Chondrocyte (in vitro differentiated cells): ENCODE results near the gene RBM19. TPM values are rescaled to one million over a fixed set of nuclear protein-coding genes. Genes with fewer than 3 reads are reported as not detected.

Experiments used
- DNase-seq: peaks from one replicate; pipeline ENCODE4 v3.0.0; 2021; ENCODE audit warnings: mixed read lengths, low spot score
- H3K27ac Mint-ChIP-seq: one replicate; pipeline ENCODE4 v1.8.0; 2021; ENCODE audit warnings: mild to moderate bottlenecking, moderate library complexity, mixed read lengths; ENCODE audit not compliant: unreplicated experiment
- H3K27me3 Mint-ChIP-seq: 2 replicates; pipeline ENCODE4 v1.8.0; 2021; ENCODE audit warnings: low read depth, mixed read lengths
- H3K36me3 Mint-ChIP-seq: 2 replicates; pipeline ENCODE4 v1.8.0; 2021; ENCODE audit warnings: low read depth, mixed read lengths
- H3K4me1 Mint-ChIP-seq: 2 replicates; pipeline ENCODE4 v1.8.0; 2021; ENCODE audit warnings: low read depth, mild to moderate bottlenecking, mixed read lengths
- H3K4me3 Mint-ChIP-seq: one replicate; pipeline ENCODE4 v1.8.0; 2021; ENCODE audit warnings: mild to moderate bottlenecking, moderate library complexity, mixed read lengths; ENCODE audit not compliant: unreplicated experiment
- H3K9me3 Mint-ChIP-seq: 2 replicates; pipeline ENCODE4 v1.8.0; 2021; ENCODE audit warnings: low read depth, mixed read lengths
- total RNA-seq: library from RNA; stranded (reverse); gene quantifications from 3 replicates; pipeline ENCODE4 v1.2.1, GENCODE V29; 2021
- TF ChIP-seq, protein P1 (sequence below): fragments of 200-600 bp; sonication (generic); IDR thresholded peaks from 2 replicates; pipeline ENCODE4 v1.5.0; 2021; ENCODE audit warnings: antibody characterized with exemption, mild to moderate bottlenecking, moderate library complexity

Gene RBM19
- total RNA-seq, 1 donor from 2014 or later: 16.2 TPM

DNA sequence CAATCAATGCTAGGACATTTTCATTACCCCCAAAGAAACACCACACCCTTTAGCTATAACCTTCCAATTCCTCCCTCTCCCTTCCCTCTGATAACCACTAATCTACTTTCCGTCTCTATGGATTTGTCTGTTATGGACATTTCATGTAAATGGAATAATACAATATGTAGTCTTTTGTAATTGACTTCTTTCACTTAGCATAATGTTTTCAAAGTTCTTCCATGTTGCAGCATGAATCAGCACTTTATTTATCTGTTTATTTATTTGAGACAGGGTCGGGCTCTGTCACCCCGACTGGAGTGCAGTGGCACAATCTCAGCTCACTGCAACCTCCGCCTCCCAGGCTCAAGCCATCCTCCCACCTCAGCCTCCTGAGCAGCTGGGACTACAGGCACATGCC, 1.2 kb upstream of the RBM19 start:
- Mint-ChIP-seq H3K4me3 (no peak overlapping the region), H3K27ac (no peak overlapping the region), H3K36me3 (peaks cover 2% of the 10 kb centered on the region)

DNA sequence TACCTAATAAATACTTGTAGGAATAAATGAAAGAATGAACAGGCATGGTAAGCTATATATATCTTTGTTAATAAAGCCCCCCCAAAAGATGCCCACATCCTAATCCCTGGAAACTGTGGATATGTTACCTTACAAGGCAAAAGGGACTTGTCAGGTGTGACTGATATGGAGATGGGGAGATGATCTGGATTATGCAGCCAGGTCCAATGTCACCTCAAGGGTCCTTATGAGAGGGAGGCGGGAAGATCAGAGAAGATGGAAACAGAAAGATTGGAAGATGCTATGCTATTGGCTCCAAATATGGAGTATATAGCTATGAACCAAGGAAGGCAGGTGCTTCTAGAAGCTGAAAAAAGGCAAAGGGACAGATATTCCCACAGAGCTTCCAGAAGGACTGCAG, 3.4 kb downstream of the RBM19 start:
- Mint-ChIP-seq H3K4me3 (no peak overlapping the region), H3K27me3 (no peaks in the 10 kb centered on the region), H3K4me1 (peaks cover 29% of the 10 kb centered on the region), H3K36me3 (peaks cover 23% of the 10 kb centered on the region), H3K9me3 (no peaks in the 10 kb centered on the region), H3K27ac (no peak overlapping the region)
- TF ChIP-seq, protein P1, sequence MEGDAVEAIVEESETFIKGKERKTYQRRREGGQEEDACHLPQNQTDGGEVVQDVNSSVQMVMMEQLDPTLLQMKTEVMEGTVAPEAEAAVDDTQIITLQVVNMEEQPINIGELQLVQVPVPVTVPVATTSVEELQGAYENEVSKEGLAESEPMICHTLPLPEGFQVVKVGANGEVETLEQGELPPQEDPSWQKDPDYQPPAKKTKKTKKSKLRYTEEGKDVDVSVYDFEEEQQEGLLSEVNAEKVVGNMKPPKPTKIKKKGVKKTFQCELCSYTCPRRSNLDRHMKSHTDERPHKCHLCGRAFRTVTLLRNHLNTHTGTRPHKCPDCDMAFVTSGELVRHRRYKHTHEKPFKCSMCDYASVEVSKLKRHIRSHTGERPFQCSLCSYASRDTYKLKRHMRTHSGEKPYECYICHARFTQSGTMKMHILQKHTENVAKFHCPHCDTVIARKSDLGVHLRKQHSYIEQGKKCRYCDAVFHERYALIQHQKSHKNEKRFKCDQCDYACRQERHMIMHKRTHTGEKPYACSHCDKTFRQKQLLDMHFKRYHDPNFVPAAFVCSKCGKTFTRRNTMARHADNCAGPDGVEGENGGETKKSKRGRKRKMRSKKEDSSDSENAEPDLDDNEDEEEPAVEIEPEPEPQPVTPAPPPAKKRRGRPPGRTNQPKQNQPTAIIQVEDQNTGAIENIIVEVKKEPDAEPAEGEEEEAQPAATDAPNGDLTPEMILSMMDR: no peak
- DNase-seq: no peak

More for the DNA sequence above, 1.2 kb upstream of the RBM19 start:
- DNase-seq: no peak
- peaks cover 29% of the 10 kb centered on the region for H3K4me1 Mint-ChIP-seq
- H3K27me3 Mint-ChIP-seq: peaks cover 27% of the 10 kb centered on the region
- TF ChIP-seq, protein P1: no peak
- H3K9me3 Mint-ChIP-seq: no peaks in the 10 kb centered on the region

DNA sequence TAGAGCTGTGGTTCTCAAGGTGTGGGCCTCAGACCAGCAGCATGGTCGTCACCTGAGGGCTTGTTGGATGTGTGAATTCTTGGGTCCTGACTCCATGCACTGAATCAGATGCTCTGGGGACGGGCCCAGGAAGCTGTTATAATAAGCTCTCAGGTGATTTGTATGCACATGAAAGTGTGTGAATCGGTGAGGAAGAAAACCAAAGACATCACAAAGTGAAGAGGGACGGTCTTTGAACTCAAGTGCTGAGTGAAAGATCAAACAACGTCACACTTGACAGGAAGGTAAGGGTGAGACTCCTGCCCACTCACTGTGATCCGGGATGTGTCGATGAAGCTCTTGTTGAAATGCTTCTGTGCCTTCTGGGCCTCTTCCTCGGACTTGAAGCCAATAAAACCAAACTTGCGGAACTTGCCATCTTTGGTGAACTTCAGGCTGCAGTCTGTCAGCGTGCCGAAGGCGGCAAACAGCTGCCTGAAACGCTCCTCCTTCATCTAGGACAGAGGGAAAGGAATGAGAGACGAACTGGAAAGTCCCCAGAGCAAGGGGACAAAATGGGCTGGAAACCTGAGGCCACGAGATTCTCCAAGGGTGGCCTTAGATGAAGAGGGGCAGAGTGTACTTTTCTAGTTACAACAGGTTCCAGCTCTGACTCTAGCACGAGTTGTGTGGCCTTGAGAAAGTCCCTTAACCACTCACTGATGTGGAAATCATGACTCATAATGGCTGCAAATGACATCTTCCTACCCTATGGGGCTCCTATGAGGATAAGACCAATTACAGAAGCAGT, 4.0 kb downstream of the RBM19 start:
- no peak overlapping the region for H3K4me3 Mint-ChIP-seq
- TF ChIP-seq, protein P1: no peak
- no peaks in the 10 kb centered on the region for H3K27me3 Mint-ChIP-seq
- H3K9me3 Mint-ChIP-seq: no peaks in the 10 kb centered on the region
- DNase-seq: no peak
- H3K36me3 Mint-ChIP-seq: peaks cover 23% of the 10 kb centered on the region
- no peak overlapping the region for H3K27ac Mint-ChIP-seq
- H3K4me1 Mint-ChIP-seq: peaks cover 27% of the 10 kb centered on the region

DNA sequence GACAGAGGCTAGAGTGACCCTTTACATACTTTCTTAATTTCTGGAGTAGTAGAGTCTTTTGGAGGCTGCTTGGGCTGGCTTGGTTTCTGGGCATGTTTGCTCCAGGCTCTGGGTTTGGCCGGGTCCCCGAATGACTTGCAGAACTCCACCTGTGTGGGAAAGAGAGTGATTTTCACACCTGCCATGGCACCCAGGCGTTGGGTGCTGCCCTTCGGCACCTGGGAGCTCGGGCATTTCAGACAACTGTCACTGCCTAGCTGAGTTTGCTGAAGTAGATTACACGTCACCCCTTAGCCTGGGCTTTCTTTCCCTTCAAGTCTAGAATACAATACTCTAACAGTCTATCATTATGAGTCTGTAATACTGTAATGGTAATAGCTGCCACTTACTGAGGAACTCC, 6.1 kb downstream of the RBM19 start:
- TF ChIP-seq, protein P1: no peak
- peaks cover 32% of the 10 kb centered on the region for H3K36me3 Mint-ChIP-seq
- DNase-seq: no peak

DNA sequence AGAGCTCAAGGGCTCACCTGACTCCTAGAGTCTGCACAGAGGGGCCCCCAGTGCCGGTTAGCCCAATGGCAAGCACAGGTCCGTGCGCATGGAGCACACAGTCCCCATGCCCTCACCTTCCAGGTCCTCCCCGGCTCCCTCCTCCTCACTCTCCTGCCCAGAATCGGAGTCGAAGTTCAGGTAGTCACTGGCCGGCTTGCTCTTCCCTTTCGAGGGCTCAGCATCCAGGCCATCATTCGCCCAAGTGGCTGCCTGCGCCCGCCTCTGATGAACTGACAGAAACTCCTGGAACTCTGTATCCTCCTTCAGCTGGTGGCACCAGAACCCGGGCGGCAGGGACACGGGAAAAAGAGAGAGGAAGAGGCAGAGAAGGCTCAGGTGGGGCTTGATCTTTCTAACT, 7.0 kb downstream of the RBM19 start:
- H3K9me3 Mint-ChIP-seq: no peaks in the 10 kb centered on the region
- no peak overlapping the region for H3K4me3 Mint-ChIP-seq
- H3K27me3 Mint-ChIP-seq: no peaks in the 10 kb centered on the region
- H3K36me3 Mint-ChIP-seq: peaks cover 35% of the 10 kb centered on the region
- TF ChIP-seq, protein P1: no peak
- no peak for DNase-seq
- no peaks in the 10 kb centered on the region for H3K4me1 Mint-ChIP-seq
- no peak overlapping the region for H3K27ac Mint-ChIP-seq

More for the DNA sequence above, 6.1 kb downstream of the RBM19 start:
- no peaks in the 10 kb centered on the region for H3K27me3 Mint-ChIP-seq
- no peaks in the 10 kb centered on the region for H3K9me3 Mint-ChIP-seq
- H3K27ac Mint-ChIP-seq: no peak overlapping the region
- peaks cover 9% of the 10 kb centered on the region for H3K4me1 Mint-ChIP-seq
- H3K4me3 Mint-ChIP-seq: no peak overlapping the region
